ENCODE measurements around the gene CDH23.

Gene CDH23

GRCh38 chr10:71799608-71800453 is 403.1 kb downstream of the CDH23 start:
- DNase-seq (ENCODE audit: low spot score), result no peak
- H3K27ac ChIP-seq, result no peak overlapping the region
- POLR2A ChIA-PET (ENCODE audit: low non-redundant PET), result no interaction called here
- TF ChIP-seq, protein P1, sequence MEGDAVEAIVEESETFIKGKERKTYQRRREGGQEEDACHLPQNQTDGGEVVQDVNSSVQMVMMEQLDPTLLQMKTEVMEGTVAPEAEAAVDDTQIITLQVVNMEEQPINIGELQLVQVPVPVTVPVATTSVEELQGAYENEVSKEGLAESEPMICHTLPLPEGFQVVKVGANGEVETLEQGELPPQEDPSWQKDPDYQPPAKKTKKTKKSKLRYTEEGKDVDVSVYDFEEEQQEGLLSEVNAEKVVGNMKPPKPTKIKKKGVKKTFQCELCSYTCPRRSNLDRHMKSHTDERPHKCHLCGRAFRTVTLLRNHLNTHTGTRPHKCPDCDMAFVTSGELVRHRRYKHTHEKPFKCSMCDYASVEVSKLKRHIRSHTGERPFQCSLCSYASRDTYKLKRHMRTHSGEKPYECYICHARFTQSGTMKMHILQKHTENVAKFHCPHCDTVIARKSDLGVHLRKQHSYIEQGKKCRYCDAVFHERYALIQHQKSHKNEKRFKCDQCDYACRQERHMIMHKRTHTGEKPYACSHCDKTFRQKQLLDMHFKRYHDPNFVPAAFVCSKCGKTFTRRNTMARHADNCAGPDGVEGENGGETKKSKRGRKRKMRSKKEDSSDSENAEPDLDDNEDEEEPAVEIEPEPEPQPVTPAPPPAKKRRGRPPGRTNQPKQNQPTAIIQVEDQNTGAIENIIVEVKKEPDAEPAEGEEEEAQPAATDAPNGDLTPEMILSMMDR (conservative IDR thresholded peaks at IDR 0.05; ENCODE audit: low read depth), result no peak
- CTCF ChIA-PET, result interaction anchor here (0.7 kb wide), 1 partner anchor 1885 kb away, joined by 3 read pairs; no protein-coding TSS in a partner anchor

DNA sequence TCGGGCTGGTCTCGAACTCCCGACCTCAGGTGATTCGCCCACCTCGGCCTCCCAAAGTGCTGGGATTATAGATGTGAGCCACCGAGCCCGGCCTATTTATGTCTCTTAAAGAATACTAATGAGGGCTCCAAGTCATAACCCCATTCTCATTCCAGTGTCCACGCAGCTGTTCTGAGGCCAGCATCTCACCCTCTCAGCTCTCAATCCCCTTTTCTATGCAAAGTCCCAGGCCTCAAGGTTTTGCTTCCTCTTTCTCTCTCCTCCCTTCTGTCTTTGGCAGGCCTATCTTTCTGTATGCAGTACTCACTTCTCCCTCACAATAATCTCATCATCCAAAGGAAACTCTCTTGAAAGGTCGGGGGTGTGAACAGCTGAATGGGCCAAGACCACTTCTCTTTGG is 404.6 kb downstream of the CDH23 start:
- TF ChIP-seq, protein P1 (conservative IDR thresholded peaks at IDR 0.05; ENCODE audit: low read depth), result no peak
- CTCF ChIA-PET, result interaction anchor here (0.7 kb wide), 1 partner anchor 230 kb away, joined by 3 read pairs; no protein-coding TSS in a partner anchor
- POLR2A ChIA-PET (ENCODE audit: low non-redundant PET), result no interaction called here
- DNase-seq (ENCODE audit: low spot score), result no peak
- no peak overlapping the region for H3K27ac ChIP-seq

- POLR2A ChIA-PET (ENCODE audit: low non-redundant PET), result no interaction called here
- TF ChIP-seq, protein P1 (conservative IDR thresholded peaks at IDR 0.05; ENCODE audit: low read depth), result no peak
- DNase-seq (ENCODE audit: low spot score), result no peak
- H3K27ac ChIP-seq, result no peak overlapping the region
- CTCF ChIA-PET, result no interaction called here
These were observed 405.5 kb downstream of the CDH23 start for GRCh38 chr10:71802235-71802634.

GRCh38 chr10:71802715-71803488 is 406.2 kb downstream of the CDH23 start:
- DNase-seq (ENCODE audit: low spot score), result no peak
- no peak overlapping the region for H3K27ac ChIP-seq
- ChIA-PET POLR2A (ENCODE audit: low non-redundant PET) (no interaction called here), CTCF (interaction anchor here (0.6 kb wide), 1 partner anchor 51 kb away, joined by 3 read pairs; no protein-coding TSS in a partner anchor)
- TF ChIP-seq, protein P1 (conservative IDR thresholded peaks at IDR 0.05; ENCODE audit: low read depth), result no peak

DNA sequence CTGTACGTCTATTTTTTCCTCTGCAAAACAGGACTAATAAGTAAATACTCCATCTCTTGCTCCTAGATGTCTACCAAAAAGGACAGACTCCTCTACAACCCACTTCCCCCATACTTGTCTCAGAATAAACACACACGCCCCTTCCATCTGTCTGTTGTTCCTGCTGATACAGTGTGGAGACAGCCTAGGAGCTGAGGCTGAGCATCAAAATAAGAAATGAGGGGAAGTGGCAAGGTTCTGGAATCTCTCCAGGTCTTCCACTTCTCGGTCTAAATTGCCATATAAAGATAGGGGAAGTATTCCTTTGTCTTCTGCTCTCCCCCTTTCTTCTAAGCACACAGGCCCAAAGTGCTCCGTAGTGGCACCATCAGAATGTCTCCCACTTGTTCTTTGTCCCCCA is 407.4 kb downstream of the CDH23 start:
- no peak overlapping the region for H3K27ac ChIP-seq
- ChIA-PET POLR2A (ENCODE audit: low non-redundant PET) (interaction anchor here (0.7 kb wide), 1 partner anchor 23 kb away, joined by 9 read pairs; no protein-coding TSS in a partner anchor), CTCF (interaction anchor here (0.6 kb wide), 1 partner anchor 19 kb away, joined by 3 read pairs; no protein-coding TSS in a partner anchor)
- DNase-seq (ENCODE audit: low spot score), result no peak
- TF ChIP-seq, protein P1 (conservative IDR thresholded peaks at IDR 0.05; ENCODE audit: low read depth), result no peak

All from RWPE1 (cell line).